ENCODE data around the gene CFAP54. TPM values are rescaled to one million over a fixed set of nuclear protein-coding genes. Genes with fewer than 3 reads are reported as not detected.
"Not testable (repeated sequence)": the region's sequence is repeated elsewhere in the genome, so short reads cannot be mapped to it uniquely, and the experiment has no call there.

CFAP54 gene
- total RNA-seq, 3 donors from 2014 or later = 0.43 to 1.9 (median 0.82) TPM

DNA sequence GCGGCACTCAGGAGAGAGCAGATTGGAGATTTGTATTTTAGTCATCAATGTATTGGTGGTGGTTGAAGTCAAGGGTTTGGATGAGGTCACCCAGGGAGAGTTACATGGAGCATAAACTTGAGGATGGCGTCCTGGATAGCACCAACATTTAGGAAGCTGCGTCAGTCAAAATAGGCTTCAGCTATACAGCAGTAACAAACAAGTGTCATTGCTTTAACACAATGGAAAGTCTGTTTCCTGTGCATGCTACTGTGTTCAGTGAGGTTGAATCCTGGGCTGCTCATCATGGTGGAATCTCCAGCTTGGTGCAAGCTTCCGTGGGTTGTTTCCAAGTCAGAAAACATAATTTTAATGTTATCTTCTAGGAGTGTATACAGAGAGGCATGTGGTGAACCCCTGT lies 180.4 kb downstream of the CFAP54 start:
- intact Hi-C loops (cut with DNase I, micrococcal nuclease) = no loop called here
- no peak for ATAC-seq

DNA sequence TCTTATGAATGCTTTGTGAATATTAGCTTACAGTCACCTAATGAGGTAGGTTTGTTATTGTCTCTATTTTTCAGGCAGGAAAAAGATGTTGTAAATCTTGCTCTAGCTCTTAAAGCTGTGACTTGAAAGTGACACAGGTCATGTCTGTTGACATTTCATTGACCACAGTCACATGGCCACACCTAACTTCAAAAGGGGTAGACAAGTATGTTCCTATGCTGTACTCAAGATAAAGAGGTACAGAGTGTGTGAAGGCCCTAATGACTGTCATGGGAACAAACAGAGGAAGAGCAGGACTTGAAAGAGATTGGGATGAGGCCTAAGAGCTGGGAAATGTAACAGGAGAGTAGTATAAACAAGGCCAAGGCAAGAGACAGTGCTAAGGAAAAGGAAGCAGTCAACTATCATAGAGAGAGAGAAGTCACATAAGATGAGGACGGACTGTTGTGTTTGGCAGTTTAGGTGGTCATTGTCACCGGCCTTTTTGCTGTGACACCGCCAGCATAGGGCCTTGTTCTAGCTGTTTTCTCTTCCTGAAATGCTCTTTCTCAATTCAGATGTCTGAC lies 181.0 kb downstream of the CFAP54 start:
- ATAC-seq (no peak), DNase-seq (no peak)
- no peaks in the 10 kb centered on the region for H3K9me3 ChIP-seq
- no peaks in the 10 kb centered on the region for H3K4me1 ChIP-seq (ENCODE audit: low read depth)
- intact Hi-C loops (cut with DNase I, micrococcal nuclease) = no loop called here
- H3K36me3 ChIP-seq (ENCODE audit: low read depth) = no peaks in the 10 kb centered on the region
- no peak overlapping the region for H3K4me3 ChIP-seq
- TF ChIP-seq CTCF (IDR thresholded peaks at IDR 0.05) = no peak

More for the DNA sequence above, 180.4 kb downstream of the CFAP54 start:
- no peaks in the 10 kb centered on the region for H3K36me3 ChIP-seq (ENCODE audit: low read depth)
- H3K4me1 ChIP-seq (ENCODE audit: low read depth) = no peaks in the 10 kb centered on the region
- TF ChIP-seq CTCF (IDR thresholded peaks at IDR 0.05) = no peak
- H3K4me3 ChIP-seq = no peak overlapping the region
- DNase-seq = no peak
- no peaks in the 10 kb centered on the region for H3K9me3 ChIP-seq

DNA sequence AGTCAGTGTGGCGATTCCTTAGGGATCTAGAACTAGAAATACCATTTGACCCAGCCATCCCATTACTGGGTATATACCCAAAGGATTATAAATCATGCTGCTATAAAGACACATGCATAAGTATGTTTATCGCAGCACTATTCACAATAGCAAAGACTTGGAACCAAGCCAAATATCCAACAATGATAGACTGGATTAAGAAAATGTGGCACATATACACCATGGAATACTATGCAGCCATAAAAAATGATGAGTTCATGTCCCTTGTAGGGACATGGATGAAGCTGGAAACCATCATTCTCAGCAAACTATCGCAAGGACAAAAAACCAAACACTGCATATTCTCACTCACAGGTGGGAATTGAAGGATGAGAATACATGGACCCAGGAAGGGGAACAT lies 186.1 kb downstream of the CFAP54 start:
- H3K4me3 ChIP-seq; H3K4me1 ChIP-seq (ENCODE audit: low read depth); H3K9me3 ChIP-seq; DNase-seq; H3K36me3 ChIP-seq (ENCODE audit: low read depth); ATAC-seq; intact Hi-C loops (cut with DNase I, micrococcal nuclease): not testable (repeated sequence)

DNA sequence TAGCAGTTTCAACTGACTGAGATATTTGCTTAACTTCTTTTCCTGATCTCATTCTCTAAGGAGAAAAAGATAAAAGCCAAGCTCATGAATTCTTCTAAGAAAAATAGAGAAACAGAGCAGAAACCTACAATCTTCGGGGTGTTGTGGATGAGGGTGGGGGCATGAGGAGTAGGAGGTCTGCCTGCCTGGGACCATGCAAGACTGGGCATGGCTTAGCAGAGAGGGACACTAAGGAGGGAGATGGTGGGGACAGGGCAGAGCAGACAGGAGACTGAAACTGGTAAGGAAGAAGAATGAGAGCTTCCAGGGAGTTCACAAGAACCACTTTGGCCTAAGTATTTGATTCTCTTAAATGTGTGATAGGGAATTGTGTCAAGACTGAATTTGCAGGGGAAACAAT lies 188.0 kb downstream of the CFAP54 start:
- no peak for TF ChIP-seq CTCF (IDR thresholded peaks at IDR 0.05)
- Histone ChIP-seq H3K36me3 (ENCODE audit: low read depth) (no peaks in the 10 kb centered on the region), H3K4me3 (no peak overlapping the region), H3K9me3 (no peaks in the 10 kb centered on the region), H3K4me1 (ENCODE audit: low read depth) (no peaks in the 10 kb centered on the region)
- intact Hi-C loops (cut with DNase I, micrococcal nuclease) = no loop called here
- DNase-seq (no peak), ATAC-seq (no peak)

DNA sequence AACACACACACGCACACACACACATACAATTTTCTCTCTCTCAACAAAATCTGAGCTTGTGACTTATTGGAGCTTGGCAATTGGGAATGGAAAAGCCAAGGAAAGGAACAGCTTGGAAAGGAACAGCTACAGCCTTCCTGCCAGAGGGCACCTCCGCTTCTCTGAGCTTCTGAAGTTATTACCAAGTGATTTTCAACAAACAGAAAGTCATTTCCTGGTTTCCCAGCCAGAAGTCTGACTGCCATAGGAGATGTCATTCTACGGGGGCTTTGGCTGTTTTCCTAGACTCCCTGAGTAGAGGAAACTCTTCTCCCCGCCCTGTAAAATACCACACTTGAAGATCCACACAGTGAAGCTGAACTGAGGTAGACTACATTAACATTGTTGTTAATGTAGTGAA lies 198.3 kb downstream of the CFAP54 start:
- Histone ChIP-seq H3K4me3 (no peak overlapping the region), H3K4me1 (ENCODE audit: low read depth) (no peaks in the 10 kb centered on the region), H3K36me3 (ENCODE audit: low read depth) (no peaks in the 10 kb centered on the region), H3K9me3 (no peaks in the 10 kb centered on the region)
- ATAC-seq = no peak
- TF ChIP-seq CTCF (IDR thresholded peaks at IDR 0.05) = no peak
- DNase-seq = no peak
- intact Hi-C loops (cut with DNase I, micrococcal nuclease) = no loop called here

GRCh38 chr12:96698521-96698920 lies 209.1 kb downstream of the CFAP54 start:
- ATAC-seq = no peak
- H3K4me1 ChIP-seq (ENCODE audit: low read depth) = no peaks in the 10 kb centered on the region
- no peak for TF ChIP-seq CTCF (IDR thresholded peaks at IDR 0.05)
- H3K9me3 ChIP-seq = no peaks in the 10 kb centered on the region
- intact Hi-C loops (cut with DNase I, micrococcal nuclease) = no loop called here
- no peak overlapping the region for H3K4me3 ChIP-seq
- DNase-seq = no peak
- no peaks in the 10 kb centered on the region for H3K36me3 ChIP-seq (ENCODE audit: low read depth)

All from mucosa of descending colon (tissue), 3 donors.